ENCODE measurements around the gene CIDEA.

- TF ChIP-seq EZH2phosphoT487 (IDR thresholded peaks at IDR 0.05; ENCODE audit: borderline replicate concordance, low read length), result no peak
- TF ChIP-seq EZH2 (IDR thresholded peaks at IDR 0.05; ENCODE audit: low read length, unreplicated experiment), result no peak
These were observed 20.6 kb downstream of the CIDEA start for GRCh38 chr18:12274793-12275192.

All from PC-3 (cell line).